H9 (cell line): Measurements from ENCODE around the gene POU2F1. TPM values are rescaled to one million over a fixed set of nuclear protein-coding genes. Genes with fewer than 3 reads are reported as not detected.

Experiments used
- DNase-seq: peaks from one replicate; pipeline ENCODE4 v3.0.0-alpha.2; 2017
- H2AFZ ChIP-seq: one replicate; pipeline ENCODE4 v1.6.1; 2013; ENCODE audit warnings: mild to moderate bottlenecking, low read length, control low read depth, moderate library complexity
- H2AK5ac ChIP-seq: 2 replicates; pipeline ENCODE4 v1.6.1; 2013; ENCODE audit warnings: low read length, control low read depth, mixed read lengths; ENCODE audit not compliant: insufficient read length
- H2BK120ac ChIP-seq: one replicate; pipeline ENCODE4 v1.6.1; 2013; ENCODE audit warnings: low read depth, mild to moderate bottlenecking, low read length, control low read depth, inconsistent platforms; ENCODE audit not compliant: poor library complexity, severe bottlenecking
- H2BK12ac ChIP-seq: 2 replicates; pipeline ENCODE4 v1.6.1; 2013; ENCODE audit warnings: low read length, control low read depth, mixed read lengths, low read depth; ENCODE audit not compliant: insufficient read length
- H2BK15ac ChIP-seq: 2 replicates; pipeline ENCODE4 v1.6.1; 2013; ENCODE audit warnings: low read depth, low read length, control low read depth
- H2BK20ac ChIP-seq: one replicate; pipeline ENCODE4 v1.6.1; 2013; ENCODE audit warnings: low read depth, mild to moderate bottlenecking, low read length, control low read depth, inconsistent platforms; ENCODE audit not compliant: poor library complexity, severe bottlenecking
- H2BK5ac ChIP-seq: 2 replicates; pipeline ENCODE4 v1.6.1; 2013; ENCODE audit warnings: low read length, control low read depth, mixed read lengths; ENCODE audit not compliant: insufficient read length
- H3K14ac ChIP-seq: 2 replicates; pipeline ENCODE4 v1.6.1; 2013; ENCODE audit warnings: low read length, control low read depth; ENCODE audit not compliant: insufficient read depth
- H3K18ac ChIP-seq: 2 replicates; pipeline ENCODE4 v1.6.1; 2013; ENCODE audit warnings: low read depth, mild to moderate bottlenecking, mixed read lengths, low read length, control low read depth; ENCODE audit not compliant: insufficient read length
- H3K23ac ChIP-seq: 2 replicates; pipeline ENCODE4 v1.6.1; 2013; ENCODE audit warnings: low read length, control low read depth, mixed read lengths, low read depth; ENCODE audit not compliant: insufficient read length
- H3K23me2 ChIP-seq: 2 replicates; pipeline ENCODE4 v1.6.1; 2013; ENCODE audit warnings: low read depth, mild to moderate bottlenecking, mixed read lengths, low read length, control low read depth; ENCODE audit not compliant: insufficient read length, poor library complexity, severe bottlenecking
- H3K27ac ChIP-seq: 2 replicates; pipeline ENCODE4 v1.5.1; 2013; ENCODE audit warnings: low read length, control low read depth, mixed read lengths, low read depth; ENCODE audit not compliant: insufficient read length
- H3K27me3 ChIP-seq: 2 replicates; pipeline ENCODE4 v1.6.1; 2013; ENCODE audit warnings: low read length, control low read depth, inconsistent platforms; ENCODE audit not compliant: insufficient read depth
- H3K4ac ChIP-seq: 2 replicates; pipeline ENCODE4 v1.6.1; 2013; ENCODE audit warnings: low read depth, mild to moderate bottlenecking, control low read depth, inconsistent platforms, low read length, moderate library complexity
- H3K4me1 ChIP-seq: 2 replicates; pipeline ENCODE4 v1.6.1; 2013; ENCODE audit warnings: low read length, control low read depth, inconsistent platforms; ENCODE audit not compliant: insufficient read depth
- H3K4me2 ChIP-seq: 2 replicates; pipeline ENCODE4 v1.6.1; 2013; ENCODE audit warnings: low read length, control low read depth, mixed read lengths; ENCODE audit not compliant: insufficient read length, insufficient read depth
- H3K56ac ChIP-seq: 2 replicates; pipeline ENCODE4 v1.6.1; 2013; ENCODE audit warnings: low read depth, mild to moderate bottlenecking, mixed read lengths, low read length, control low read depth; ENCODE audit not compliant: insufficient read length
- H3K79me1 ChIP-seq: 2 replicates; pipeline ENCODE4 v1.6.1; 2013; ENCODE audit warnings: low read depth, mild to moderate bottlenecking, moderate library complexity, low read length, control low read depth, inconsistent platforms; ENCODE audit not compliant: insufficient read depth, poor library complexity, severe bottlenecking
- H3K79me2 ChIP-seq: 2 replicates; pipeline ENCODE4 v1.6.1; 2013; ENCODE audit warnings: low read length, control low read depth, inconsistent platforms; ENCODE audit not compliant: insufficient read depth
- H3K9ac ChIP-seq: 2 replicates; pipeline ENCODE4 v1.6.1; 2013; ENCODE audit warnings: low read length, control low read depth, mixed read lengths; ENCODE audit not compliant: insufficient read length; ENCODE audit errors: extremely low read depth
- H3K9me3 ChIP-seq: one replicate; pipeline ENCODE4 v1.6.1; 2013; ENCODE audit warnings: low read depth, low read length, inconsistent platforms; ENCODE audit not compliant: control insufficient read depth
- H3T11ph ChIP-seq: one replicate; pipeline ENCODE4 v1.6.1; 2013; ENCODE audit warnings: mild to moderate bottlenecking, low read length, control low read depth, inconsistent platforms
- H4K20me1 ChIP-seq: one replicate; pipeline ENCODE4 v1.6.1; 2013; ENCODE audit not compliant: control insufficient read depth, insufficient read length, insufficient read depth
- H4K5ac ChIP-seq: 2 replicates; pipeline ENCODE4 v1.6.1; 2013; ENCODE audit warnings: low read depth, mild to moderate bottlenecking, mixed read lengths, low read length, control low read depth; ENCODE audit not compliant: insufficient read length
- H4K8ac ChIP-seq: replicated peaks from 2 replicates; pipeline ENCODE4 v1.6.1; 2013; ENCODE audit warnings: low read length, control low read depth, mixed read lengths, low read depth; ENCODE audit not compliant: insufficient read length
- H4K91ac ChIP-seq: 2 replicates; pipeline ENCODE4 v1.6.1; 2013; ENCODE audit warnings: low read depth, mild to moderate bottlenecking, moderate library complexity, mixed read lengths, low read length, control low read depth; ENCODE audit not compliant: insufficient read length
- H3K27ac Mint-ChIP-seq, 3 experiments: 2 replicates in 2 of 3; 3 replicates in 1 of 3; pipeline ENCODE4 v1.8.0; 2020 to 2021; ENCODE audit warnings: mixed read lengths in 3 of 3, mild to moderate bottlenecking in 1 of 3, moderate library complexity in 1 of 3
- H3K27me3 Mint-ChIP-seq: 2 replicates; pipeline ENCODE4 v1.8.0; 2021; ENCODE audit warnings: low read depth, mild to moderate bottlenecking, moderate library complexity, mixed read lengths
- H3K36me3 Mint-ChIP-seq, 3 experiments: 2 replicates in 2 of 3; 3 replicates in 1 of 3; pipeline ENCODE4 v1.8.0; 2020 to 2021; ENCODE audit warnings: low read depth in 3 of 3, mixed read lengths in 3 of 3; ENCODE audit not compliant: insufficient read depth in 1 of 3
- H3K4me1 Mint-ChIP-seq, 2 experiments: 2 replicates each; pipeline ENCODE4 v1.8.0; 2020; ENCODE audit warnings: mixed read lengths in 2 of 2
- H3K4me3 Mint-ChIP-seq, 2 experiments: 2 replicates in 1 of 2; 3 replicates in 1 of 2; pipeline ENCODE4 v1.8.0; 2020 to 2021; ENCODE audit warnings: mild to moderate bottlenecking in 2 of 2, mixed read lengths in 2 of 2, moderate library complexity in 1 of 2
- H3K9me3 Mint-ChIP-seq, 2 experiments: 2 replicates in 1 of 2; 3 replicates in 1 of 2; pipeline ENCODE4 v1.8.0; 2020; ENCODE audit warnings: mild to moderate bottlenecking in 2 of 2, mixed read lengths in 2 of 2, moderate library complexity in 1 of 2
- WGBS: extraction: QIAGEN DNeasy Blood & Tissue Kit; methylation state at CpG from one replicate; pipeline ENCODE4 v1.1.7; 2013; ENCODE audit warnings: missing lambda C conversion rate, low lambda C conversion rate, mixed read lengths; ENCODE audit not compliant: insufficient read length; ENCODE audit errors: extremely low coverage; 5-methylcytosine and 5-hydroxymethylcytosine counted together
- total RNA-seq: library from RNA; stranded (reverse); gene quantifications from 2 replicates; pipeline ENCODE4 v1.2.1, GENCODE V29; 2021
- TF ChIP-seq, protein P1 (sequence below): fragments of 200-600 bp; sonication (generic); conservative IDR thresholded peaks from 3 replicates; pipeline ENCODE4 v1.8.0; 2021; ENCODE audit warnings: antibody characterized with exemption, mild to moderate bottlenecking

The POU2F1 gene
- total RNA-seq, 1 experiment from 2014 or later = 62.5 TPM

DNA sequence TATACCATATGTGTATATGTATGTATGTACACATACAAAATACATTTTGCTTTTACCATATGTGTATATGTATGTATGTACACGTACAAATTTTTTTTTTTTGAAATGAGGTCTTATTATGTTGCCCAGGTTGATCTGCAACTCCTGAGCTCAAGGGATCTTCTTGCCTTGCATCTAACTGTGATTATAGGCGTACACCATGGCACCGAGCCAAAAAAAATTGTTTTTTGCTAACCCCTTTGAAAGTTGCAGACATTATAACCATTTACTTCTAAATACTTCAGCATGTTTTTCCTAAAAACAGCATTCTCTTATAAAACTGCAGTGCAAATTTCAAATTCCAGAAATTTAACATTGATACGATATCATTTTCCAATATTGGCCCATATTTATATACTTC is 147.0 kb downstream of the POU2F1 start:
- no peak overlapping the region for H4K5ac ChIP-seq
- no peak overlapping the region for H3K27ac ChIP-seq
- H3K56ac ChIP-seq = no peak overlapping the region
- peaks cover 26 to 35% of the 10 kb centered on the region in 2 experiments for H3K4me1 Mint-ChIP-seq
- H3K36me3 Mint-ChIP-seq = peaks cover 2 to 18% (median 7%) of the 10 kb centered on the region in 3 experiments; a peak in 5 of 7 replicates
- H3K27ac Mint-ChIP-seq = no peak overlapping the region
- H4K8ac ChIP-seq = no peak overlapping the region
- H2BK20ac ChIP-seq = no peak overlapping the region
- H3K4me3 Mint-ChIP-seq = no peak overlapping the region
- no peak overlapping the region for H3K23ac ChIP-seq
- DNase-seq = no peak
- no peak overlapping the region for H3T11ph ChIP-seq
- H4K20me1 ChIP-seq = no peaks in the 10 kb centered on the region
- TF ChIP-seq, protein P1, sequence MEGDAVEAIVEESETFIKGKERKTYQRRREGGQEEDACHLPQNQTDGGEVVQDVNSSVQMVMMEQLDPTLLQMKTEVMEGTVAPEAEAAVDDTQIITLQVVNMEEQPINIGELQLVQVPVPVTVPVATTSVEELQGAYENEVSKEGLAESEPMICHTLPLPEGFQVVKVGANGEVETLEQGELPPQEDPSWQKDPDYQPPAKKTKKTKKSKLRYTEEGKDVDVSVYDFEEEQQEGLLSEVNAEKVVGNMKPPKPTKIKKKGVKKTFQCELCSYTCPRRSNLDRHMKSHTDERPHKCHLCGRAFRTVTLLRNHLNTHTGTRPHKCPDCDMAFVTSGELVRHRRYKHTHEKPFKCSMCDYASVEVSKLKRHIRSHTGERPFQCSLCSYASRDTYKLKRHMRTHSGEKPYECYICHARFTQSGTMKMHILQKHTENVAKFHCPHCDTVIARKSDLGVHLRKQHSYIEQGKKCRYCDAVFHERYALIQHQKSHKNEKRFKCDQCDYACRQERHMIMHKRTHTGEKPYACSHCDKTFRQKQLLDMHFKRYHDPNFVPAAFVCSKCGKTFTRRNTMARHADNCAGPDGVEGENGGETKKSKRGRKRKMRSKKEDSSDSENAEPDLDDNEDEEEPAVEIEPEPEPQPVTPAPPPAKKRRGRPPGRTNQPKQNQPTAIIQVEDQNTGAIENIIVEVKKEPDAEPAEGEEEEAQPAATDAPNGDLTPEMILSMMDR = no peak
- H3K18ac ChIP-seq = no peak overlapping the region
- no peaks in the 10 kb centered on the region for H3K9me3 ChIP-seq
- H2BK5ac ChIP-seq = no peak overlapping the region
- no peaks in the 10 kb centered on the region for H3K27me3 Mint-ChIP-seq
- H3K4me1 ChIP-seq = peaks cover 4% of the 10 kb centered on the region; the same call in 1 of the 2 replicates
- no peak overlapping the region for H2BK12ac ChIP-seq
- H3K9me3 Mint-ChIP-seq = no peaks in the 10 kb centered on the region
- H3K23me2 ChIP-seq = no peaks in the 10 kb centered on the region
- no CpG with 5 or more reads among the region's 4 CpGs for WGBS
- no peaks in the 10 kb centered on the region for H3K79me1 ChIP-seq
- H4K91ac ChIP-seq = no peak overlapping the region
- H3K4me2 ChIP-seq = no peak overlapping the region
- no peak overlapping the region for H2BK120ac ChIP-seq
- H3K9ac ChIP-seq = no peak overlapping the region
- H3K79me2 ChIP-seq = no peaks in the 10 kb centered on the region
- H3K14ac ChIP-seq = no peak overlapping the region
- no peak overlapping the region for H3K4ac ChIP-seq
- no peak overlapping the region for H2AK5ac ChIP-seq
- H2AFZ ChIP-seq = no peak overlapping the region
- H2BK15ac ChIP-seq = no peak overlapping the region
- H3K27me3 ChIP-seq = no peaks in the 10 kb centered on the region
